Astrocyte of the spinal cord (primary cell): ENCODE measurements around the gene YBX1.
"Not testable (repeated sequence)": the region's sequence is repeated elsewhere in the genome, so short reads cannot be mapped to it uniquely, and the experiment has no call there.

Experiments
- DNase-seq: peaks from one replicate; pipeline ENCODE4 v3.0.0; 2011; ENCODE audit warnings: low read depth, low spot score
- H3K4me3 ChIP-seq: 2 replicates; pipeline ENCODE4 v1.5.1; 2011; ENCODE audit warnings: low read depth, mild to moderate bottlenecking, low read length, moderate library complexity
- CTCF ChIP-seq: IDR thresholded peaks from 2 replicates; pipeline ENCODE4 v1.5.1; 2012; ENCODE audit warnings: low read depth, mild to moderate bottlenecking, low read length, inconsistent platforms
- in situ Hi-C: cut with HindIII; loops from 2 replicates; pipeline ENCODE4 v1.10.0; 2017; ENCODE audit warnings: low sequenced_read_pairs

YBX1 gene

GRCh38 chr1:42698081-42698813 is 16.0 kb downstream of the YBX1 start:
- in situ Hi-C loops, result no loop called here
- no peak overlapping the region for H3K4me3 ChIP-seq
- no peak for DNase-seq
- TF ChIP-seq CTCF, result no peak

GRCh38 chr1:42700006-42700405 is 17.8 kb downstream of the YBX1 start:
- H3K4me3 ChIP-seq, result no peak overlapping the region
- no peak for DNase-seq
- TF ChIP-seq CTCF, result no peak
- in situ Hi-C loops, result no loop called here

GRCh38 chr1:42703888-42704464 is 21.8 kb downstream of the YBX1 start:
- H3K4me3 ChIP-seq, result no peak overlapping the region
- TF ChIP-seq CTCF, result no peak
- DNase-seq, result no peak
- in situ Hi-C loops, result no loop called here

GRCh38 chr1:42712808-42713207 is 30.6 kb downstream of the YBX1 start:
- DNase-seq, in situ Hi-C loops, H3K4me3 ChIP-seq: not testable (repeated sequence)

- H3K4me3 ChIP-seq, result no peak overlapping the region
- in situ Hi-C loops, result no loop called here
- no peak for TF ChIP-seq CTCF
- no peak for DNase-seq
Observed at GRCh38 chr1:42713293-42713692, 31.1 kb downstream of the YBX1 start.

- DNase-seq, in situ Hi-C loops, H3K4me3 ChIP-seq: not testable (repeated sequence)
Observed at GRCh38 chr1:42714441-42714840, 32.2 kb downstream of the YBX1 start.

GRCh38 chr1:42720868-42721267 is 38.6 kb downstream of the YBX1 start:
- no peak for DNase-seq
- in situ Hi-C loops, result no loop called here
- no peak for TF ChIP-seq CTCF
- no peak overlapping the region for H3K4me3 ChIP-seq
